Activated CD4-positive, alpha-beta T cell treated with anti-CD3 and anti-CD28 coated beads for 4 hours (primary cell): ENCODE data around the gene LARGE1.

Source experiments
- DNase-seq, 2 donors: peaks; one replicate each; pipeline ENCODE4 v3.0.0-alpha.2; 2020

The LARGE1 gene

GRCh38 chr22:33758961-33759360 lies 161.3 kb downstream of the LARGE1 start:
- DNase-seq, result no peak

GRCh38 chr22:33757802-33758483 lies 162.3 kb downstream of the LARGE1 start:
- DNase-seq, result no peak

DNA sequence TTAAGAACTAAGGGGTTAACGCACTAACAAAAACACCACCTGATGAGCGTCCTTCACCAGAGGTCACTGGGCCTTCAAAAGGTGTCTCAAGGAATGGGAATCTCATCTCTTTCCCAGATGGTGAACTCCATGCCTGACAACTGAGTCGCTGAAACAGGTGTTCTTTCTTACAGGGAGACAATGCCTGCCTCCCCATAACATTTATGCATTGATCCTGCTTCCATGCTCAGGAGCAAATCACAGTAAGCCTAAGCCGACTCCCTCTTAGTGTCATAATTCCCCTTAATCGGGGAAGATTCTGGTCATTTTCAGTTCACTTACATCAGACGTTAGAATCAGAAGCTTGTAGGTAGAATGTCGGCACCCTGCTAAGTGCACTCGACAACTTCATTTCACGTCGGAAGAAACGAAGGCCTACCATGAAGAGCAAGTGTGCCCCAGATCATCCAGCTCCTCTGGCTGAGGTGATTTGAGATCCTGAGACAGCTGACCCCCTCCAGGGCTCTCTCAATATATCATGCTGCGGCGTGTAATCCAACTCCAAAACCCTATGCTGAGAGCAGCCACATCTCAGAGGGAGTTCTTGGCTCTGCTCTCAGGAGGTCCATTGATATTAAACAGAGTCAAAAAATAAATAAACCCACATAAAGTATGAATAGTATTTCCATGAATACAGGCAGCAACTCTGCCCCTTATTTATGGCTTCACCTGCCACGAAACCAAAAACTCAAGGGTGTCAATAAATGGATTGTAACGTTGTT lies 163.1 kb downstream of the LARGE1 start:
- DNase-seq, result no peak

DNA sequence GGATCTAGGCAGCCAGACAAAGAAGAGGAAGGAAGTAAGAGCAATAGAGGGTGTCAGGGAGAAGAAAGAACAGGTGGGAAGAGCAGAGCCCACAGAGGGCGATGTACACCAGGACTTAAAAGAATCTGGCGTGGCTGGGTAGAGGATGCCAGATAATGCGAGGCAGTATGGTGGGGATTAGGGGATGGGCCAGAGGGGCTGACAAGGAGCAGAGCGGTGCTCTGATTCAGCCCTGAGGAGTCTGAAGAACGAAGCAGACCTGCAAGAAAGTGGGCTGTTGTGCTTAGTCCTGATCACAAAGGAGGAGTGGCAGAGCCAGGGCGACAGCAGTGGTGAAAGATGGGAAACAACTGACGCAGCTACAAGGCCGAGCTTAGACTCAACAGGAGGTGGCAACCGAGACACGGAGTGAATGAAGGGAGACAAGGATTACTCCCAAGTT lies 163.7 kb downstream of the LARGE1 start:
- DNase-seq, result no peak

DNA sequence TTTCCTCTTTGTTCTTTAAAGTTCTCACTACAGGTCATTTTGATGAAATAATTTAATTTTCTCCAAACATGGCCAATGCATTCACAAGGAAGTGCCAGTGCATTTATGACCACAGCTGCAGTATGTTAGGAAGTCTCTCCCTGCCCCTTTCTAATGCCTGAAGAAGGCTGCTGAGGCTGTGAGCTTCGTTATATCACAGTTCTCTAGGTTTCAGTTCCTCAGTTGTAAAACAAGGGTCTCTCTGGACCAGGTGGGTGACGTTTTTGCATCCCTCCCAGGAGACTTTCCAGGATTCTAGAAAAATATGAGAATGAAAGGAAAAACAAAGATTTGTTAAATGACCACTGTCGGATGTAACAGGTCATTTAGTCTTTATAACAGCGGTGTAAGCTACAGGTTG lies 171.6 kb downstream of the LARGE1 start:
- no peak for DNase-seq

- DNase-seq, result no peak
These were observed 172.6 kb downstream of the LARGE1 start for GRCh38 chr22:33747576-33748180.

DNA sequence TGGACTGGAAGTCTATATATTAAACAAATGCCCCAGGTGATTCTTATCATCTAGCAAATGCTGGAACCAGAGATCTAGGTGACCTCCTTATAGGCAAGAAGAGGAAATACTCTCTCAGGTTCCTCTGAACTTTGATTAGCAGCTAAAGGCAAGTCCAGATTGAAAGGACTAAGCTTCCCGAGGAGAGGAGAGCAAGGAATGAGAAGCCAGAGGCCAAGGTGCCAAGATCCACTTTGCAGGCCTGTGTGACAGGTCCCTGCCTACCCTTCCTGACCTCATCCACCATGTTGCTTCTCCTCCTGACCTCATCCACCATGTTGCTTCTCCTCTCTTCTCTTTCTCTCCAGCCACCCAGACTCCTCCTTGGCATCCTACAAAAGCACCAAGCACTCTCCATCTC lies 173.2 kb downstream of the LARGE1 start:
- DNase-seq, result no peak

DNA sequence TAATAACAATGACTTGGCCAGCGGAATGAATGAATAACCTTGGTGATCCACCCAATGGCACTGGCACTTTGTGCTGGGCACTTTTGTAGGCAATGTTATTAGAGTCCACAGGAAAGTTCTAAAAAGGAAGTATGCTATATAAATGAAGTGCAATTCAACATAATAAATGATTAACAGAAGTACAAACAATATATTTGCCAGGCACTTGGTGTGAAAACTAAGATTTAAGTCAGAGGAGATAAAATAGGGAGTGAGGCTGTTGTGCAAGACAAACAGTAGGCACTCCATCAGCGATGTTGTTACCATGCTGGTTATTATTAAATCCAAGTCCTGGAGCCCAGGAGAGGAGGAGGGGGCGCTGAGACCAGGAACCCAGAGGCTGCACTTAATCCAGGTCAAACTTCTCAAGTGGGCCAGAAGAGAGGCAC lies 173.8 kb downstream of the LARGE1 start:
- DNase-seq, result no peak

- DNase-seq, result no peak
These were observed 174.8 kb downstream of the LARGE1 start for GRCh38 chr22:33745501-33745900.

DNA sequence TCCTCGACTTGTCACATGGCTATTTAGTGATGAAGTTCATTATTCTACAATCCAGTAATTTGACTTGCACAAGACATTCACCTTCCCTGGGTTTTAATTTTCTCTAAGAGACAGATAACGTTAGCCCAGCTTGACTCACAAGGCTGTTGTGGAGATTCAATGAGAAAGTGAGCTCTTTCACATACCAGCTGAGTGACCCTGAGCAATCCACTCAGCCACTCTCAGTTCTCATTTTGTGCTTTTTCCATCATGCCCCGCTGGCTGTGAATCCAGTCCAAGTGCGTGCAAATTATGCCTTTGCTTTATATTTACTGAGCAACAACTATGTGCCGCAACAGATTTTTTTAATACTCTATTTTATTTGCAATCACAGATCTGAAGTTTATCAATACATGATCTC lies 176.5 kb downstream of the LARGE1 start:
- no peak for DNase-seq

GRCh38 chr22:33741025-33741424 lies 179.3 kb downstream of the LARGE1 start:
- DNase-seq, result no peak

DNA sequence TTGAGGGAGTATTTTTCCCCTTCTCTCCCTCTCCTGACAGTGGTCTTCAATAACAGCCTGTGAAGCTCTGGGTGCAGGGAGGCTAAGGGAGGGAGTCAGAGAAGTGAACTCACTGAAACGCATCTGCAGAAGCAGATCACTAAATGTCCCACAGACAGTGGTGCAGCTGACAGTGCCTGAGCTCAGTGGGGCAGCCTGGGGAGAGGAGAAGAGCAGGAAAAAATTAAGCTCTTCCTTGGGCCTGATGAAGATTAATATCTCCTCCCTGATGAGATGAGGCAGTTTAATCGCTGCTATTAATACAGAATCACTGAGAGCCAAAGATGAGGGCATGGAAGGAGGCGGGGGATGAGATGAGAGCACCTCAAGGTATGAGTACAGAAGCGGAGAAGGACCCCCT lies 180.8 kb downstream of the LARGE1 start:
- no peak for DNase-seq

- no peak for DNase-seq
These were observed 182.6 kb downstream of the LARGE1 start for GRCh38 chr22:33737662-33738061.

DNA sequence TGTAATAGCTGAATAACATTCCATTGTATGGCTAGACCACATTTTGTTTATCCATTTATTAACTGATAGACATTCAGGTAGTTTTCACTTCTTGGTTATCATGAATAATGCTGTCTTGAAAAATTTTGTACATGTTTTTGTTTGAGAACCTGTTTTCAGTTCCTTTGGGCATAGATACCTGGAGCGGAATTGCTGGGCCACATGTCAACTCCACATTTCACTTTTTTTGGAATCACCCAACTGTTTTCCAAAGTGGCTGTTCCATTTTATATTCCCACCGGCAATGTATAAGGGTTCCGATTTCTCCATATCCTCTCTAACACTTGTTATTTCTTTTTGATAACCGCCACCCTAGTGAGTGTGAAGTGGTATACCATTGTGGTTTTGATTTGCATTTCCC lies 184.3 kb downstream of the LARGE1 start:
- no peak for DNase-seq

DNA sequence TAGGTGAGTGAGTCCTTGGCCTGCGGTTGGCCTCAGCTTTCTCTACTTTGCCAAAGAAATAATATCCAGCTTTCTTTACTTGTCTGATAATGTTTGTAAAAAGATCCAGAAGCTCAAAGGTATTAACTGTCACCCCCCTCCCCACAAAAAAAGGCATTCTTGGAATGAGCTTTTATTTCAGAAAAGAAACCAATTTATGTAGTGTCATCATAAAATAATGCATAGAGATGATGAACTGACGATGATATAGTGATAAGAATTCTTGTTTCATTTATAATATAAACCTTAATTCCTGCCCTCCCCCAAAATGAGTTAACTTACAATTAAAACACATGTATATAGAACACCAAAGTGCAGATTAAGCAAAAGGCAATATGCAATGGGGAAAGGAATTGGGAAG lies 191.4 kb downstream of the LARGE1 start:
- DNase-seq, result no peak

GRCh38 chr22:33726294-33726734 lies 194.0 kb downstream of the LARGE1 start:
- no peak for DNase-seq

DNA sequence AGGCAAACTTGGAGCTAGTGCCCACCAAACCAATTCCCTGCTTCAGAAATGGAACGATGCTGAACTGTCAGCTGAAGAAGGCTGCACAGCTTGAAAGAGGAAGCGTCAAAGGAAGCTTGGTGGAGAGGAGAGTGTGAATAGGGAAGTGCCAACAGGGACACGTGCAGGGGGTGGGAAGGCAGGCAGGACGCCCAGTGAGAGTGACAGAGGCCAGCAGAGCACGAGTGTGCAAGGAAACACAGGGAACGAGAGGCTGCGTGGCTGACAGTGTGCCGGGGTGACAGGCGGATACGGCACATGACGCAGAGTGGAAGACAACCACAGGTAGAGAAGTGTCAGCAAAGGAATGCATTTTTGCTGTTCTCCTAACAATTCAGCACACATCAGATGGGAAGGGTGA lies 196.4 kb downstream of the LARGE1 start:
- DNase-seq, result no peak

GRCh38 chr22:33722816-33723215 lies 197.5 kb downstream of the LARGE1 start:
- DNase-seq, result no peak

GRCh38 chr22:33720166-33720878 lies 200.0 kb downstream of the LARGE1 start:
- no peak for DNase-seq

DNA sequence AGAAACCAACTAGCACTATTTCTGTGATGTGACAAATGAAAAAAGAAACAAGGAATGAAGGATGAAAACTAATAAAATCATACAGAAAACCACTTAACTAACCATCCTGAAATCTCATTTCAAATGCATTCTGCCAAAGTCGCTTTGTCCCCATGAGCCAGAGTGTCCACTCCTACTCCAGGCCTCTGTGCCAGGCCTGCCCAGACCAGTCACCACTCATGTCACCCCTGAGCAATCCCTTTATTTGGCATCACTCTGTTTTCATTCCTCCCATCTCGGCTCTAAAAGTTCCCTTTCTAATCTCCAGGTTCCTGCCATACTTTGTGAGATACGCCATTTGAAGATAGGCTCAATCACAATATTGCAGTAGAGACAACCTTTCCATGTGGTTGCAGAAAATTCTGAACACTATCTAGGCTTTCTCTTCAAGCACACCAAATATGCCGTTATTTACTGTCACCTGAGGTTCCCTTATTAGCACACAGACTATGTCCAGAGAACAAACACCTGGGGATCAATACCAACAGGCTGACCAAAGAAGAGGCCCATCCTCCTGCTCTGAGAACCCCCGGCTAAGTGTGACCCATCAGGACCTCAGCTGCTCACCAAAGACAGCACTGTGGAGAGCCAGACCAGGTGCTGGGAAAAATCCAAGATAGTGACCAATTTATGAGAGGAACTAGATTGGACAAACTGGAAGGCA lies 202.4 kb downstream of the LARGE1 start:
- DNase-seq, result no peak

DNA sequence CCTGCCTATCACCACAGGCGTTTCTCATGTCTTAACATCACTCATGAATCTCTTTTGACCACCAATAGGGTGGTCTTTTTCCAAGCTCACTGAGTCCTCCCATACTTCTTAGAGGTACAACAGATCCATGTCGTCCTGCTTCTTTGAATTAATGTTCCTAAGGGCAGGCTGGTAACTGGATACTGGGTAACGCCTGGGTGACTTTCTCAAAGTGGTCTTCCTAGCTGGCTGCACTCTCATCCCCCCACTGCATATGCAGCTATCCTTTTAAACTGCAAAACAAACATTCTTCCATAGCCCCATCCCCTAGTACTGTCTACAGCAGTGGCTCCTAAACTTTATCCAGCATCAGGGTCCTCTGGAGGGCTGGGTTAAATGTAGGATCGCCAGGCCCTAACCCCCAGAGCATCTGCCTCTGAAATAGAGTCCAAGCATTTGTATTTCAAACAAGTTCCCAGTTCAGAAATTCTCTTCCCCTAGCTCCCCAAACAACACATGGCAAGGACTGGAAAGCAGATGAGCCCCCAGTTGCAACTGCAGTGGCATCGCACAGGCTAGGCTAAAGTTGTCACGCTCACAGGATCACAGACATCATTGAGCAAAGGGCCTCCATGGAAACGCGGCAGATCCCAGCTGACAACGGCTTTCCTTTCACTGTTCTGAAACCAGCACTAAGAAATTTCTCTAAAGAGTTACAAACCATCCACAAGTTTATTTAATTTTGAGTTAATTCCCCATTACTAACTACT lies 204.9 kb downstream of the LARGE1 start:
- DNase-seq, result no peak

GRCh38 chr22:33710326-33710725 lies 209.9 kb downstream of the LARGE1 start:
- no peak for DNase-seq
